Stimulated activated CD4-positive, alpha-beta T cell treated with anti-CD3 and anti-CD28 coated beads, TNF-alpha, amount 100 ng/mL, for 48 hours (primary cell): ENCODE results near the gene LRRK1.

Experiments used
- DNase-seq, 3 donors: peaks; one replicate each; pipeline ENCODE4 v3.0.0-alpha.2; 2020; ENCODE audit warnings: low read depth in 3 of 3

The LRRK1 gene

DNA sequence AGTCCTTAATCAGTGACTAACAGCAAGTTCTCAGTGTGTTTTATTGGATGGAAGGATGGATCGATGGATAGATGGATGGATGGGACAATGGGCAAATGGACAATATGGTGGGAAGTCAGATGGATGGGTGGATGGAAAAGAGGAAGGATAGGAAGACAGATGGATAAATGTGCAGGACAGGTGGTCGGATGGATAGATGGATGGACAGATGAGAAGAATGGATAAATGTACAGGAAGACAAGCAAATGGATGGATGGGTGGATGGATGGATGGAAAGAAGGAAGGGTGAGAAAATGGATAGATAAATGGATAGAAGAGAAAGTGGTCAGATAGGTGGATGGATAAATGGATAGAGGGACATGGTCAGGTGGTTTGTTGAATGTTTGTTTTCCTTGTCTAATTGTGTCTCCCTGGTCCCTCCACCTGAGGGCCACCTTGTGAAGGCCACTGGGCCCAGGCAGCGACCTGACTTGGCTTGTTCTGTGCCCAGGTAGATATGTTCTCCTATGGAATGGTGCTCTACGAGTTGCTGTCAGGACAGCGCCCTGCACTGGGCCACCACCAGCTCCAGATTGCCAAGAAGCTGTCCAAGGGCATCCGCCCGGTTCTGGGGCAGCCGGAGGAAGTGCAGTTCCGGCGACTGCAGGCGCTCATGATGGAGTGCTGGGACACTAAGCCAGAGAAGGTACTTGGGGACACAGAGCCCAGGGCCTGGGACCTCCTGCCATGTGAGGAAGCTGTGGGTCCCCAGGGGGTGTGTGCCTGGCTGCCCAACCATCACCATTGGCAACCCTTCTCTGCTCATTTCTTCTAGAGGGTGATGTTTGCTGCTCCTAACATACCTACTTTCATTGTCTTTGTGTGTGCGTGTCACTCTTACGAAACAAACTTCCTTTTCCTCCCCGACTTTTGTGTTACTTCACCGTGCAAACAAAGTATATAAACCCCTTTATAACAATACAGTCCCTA is 137.5 kb downstream of the LRRK1 start:
- no peak for DNase-seq

DNA sequence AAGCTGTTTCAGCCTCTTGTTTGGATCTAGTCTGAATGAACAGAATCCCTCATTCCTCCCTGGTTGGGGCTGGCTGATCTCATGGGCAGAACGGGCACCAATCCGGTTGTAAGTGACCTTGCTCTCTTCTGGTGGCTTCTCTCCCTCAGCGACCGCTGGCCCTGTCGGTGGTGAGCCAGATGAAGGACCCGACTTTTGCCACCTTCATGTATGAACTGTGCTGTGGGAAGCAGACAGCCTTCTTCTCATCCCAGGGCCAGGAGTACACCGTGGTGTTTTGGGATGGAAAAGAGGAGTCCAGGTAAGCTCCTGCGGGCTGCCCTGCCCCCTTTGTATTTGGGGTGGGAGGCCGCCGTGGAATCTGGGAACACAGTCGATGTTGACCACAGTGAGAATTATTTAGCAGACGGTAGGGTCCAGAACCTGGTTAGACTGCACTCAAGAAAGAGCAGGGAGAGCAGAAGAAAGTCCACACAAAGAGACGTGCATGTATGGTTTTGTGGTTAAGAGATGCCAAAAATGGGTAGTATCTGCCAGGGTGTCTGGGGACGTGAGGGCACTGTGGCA is 138.8 kb downstream of the LRRK1 start:
- DNase-seq, result no peak

DNA sequence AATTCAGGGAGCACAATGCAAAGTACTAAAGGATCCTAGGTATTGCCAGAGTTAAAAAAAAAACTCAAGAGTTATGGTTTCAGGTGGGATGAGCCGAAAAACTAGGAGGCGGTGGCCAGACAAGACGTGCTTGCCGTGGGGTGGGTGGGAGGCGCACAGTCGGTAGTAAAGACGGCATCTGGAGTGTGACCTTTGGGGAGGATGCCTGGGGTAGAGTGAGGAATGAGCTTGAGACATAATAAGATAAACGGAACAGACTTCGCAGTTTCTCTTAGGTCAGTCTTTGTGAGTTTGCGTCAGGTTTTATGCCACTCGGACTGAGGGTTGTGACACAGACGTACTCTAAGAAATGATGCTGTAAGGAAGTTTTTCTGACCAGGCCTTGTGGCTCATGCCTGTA is 139.6 kb downstream of the LRRK1 start:
- DNase-seq, result no peak

DNA sequence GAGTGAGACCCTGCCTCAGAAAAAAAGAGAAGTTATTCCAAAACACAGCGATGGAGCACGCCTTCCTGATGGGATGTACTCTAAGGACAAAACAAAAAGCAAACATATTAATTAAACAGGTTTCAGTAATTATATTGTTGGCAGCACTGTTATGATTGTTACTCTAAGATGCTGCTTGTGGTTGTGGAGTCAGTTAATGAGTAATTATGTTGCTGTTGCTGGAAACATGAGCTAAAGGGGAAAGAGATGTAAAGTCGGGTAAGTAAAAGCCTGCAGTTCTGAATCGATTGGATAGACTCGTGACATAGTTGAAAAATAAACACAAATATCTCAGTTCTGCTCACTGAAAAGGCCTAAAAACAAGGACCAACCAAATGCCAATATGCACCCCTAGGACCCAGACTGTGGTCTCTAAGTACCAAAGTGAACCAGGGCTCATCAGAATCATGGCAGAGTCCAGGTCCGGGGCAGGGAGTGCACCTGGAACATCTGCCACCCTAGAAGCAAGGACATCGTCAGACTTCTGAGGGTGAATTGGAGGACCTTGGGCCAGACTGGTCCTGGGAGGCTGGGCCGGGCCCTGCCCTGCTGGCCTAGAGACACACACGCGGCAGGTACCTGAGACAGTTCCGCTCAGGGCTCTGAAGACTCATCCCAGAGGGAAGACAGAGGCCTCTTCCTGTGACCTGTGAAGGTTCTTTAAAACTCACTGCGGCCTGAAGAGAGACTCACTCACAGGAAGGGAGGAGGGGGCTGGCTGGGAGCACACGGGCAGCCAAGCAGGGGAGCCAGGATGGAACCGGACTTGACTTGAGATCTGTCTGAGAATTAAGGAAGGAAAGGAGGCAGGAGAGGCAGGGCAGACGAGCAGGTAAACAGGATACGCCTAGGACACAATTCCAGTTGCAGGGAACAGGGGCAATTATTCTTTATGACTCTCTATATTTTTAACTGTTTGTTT is 140.5 kb downstream of the LRRK1 start:
- DNase-seq, result no peak

DNA sequence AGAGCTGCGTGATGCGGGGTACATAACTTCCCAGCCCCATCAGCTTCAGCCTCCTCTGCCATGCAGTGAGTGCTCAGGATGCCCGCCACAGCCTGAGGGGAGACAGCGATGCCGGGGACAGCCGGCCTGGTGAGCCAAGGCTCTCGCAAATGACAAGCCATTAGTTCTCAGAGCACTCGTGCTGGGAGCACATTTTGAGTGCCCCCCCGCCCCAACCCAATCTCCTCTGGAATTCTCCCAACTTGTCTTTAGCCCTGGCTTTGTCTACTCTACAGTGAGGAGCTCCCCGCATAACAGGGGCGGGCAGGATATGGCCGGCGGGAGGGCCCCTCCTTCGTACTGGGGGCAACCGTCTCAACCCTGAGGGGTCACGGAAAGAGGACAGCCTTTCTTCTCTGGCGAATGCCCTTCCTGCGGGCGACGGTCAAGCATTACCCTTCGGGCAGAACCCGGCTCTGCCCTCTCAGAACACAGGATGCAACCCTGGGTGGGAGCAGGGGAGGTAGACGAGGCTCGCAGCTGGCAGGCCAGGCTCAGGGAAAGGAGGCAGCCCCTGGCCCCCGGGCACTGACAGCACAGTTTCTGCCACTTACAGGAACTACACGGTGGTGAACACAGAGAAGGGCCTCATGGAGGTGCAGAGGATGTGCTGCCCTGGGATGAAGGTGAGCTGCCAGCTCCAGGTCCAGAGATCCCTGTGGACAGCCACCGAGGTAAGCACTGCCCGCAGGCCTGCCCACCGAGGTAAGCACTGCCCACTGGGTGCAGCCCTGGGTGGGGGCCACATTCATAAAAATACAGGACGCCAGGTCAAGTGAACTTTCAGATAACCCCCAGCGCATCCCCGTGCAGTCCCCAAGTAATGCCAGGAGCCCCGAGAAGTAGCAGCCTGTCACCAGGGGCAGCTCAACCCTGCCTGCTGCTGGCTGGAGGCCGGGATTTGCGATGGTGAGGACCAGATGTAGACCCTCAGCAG is 141.7 kb downstream of the LRRK1 start:
- no peak for DNase-seq

DNA sequence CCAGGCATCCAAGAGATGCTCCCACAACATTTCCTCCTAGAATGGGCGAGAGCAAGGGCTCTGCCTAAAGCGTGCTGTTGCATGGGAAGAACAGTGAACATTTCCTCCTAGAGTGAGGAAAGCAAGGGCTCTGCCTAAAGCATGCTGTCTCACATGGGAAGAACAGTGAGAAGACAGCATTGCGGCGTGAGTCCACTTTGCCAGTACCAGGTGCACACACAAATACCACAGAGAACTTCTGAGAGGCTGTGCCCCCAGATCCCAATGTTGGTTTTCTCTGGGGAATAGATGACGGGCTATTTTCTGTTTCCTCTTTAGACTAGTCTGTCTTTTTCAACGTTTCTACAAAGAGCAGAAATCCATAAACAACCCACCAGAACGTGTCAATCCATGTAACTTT is 142.9 kb downstream of the LRRK1 start:
- no peak for DNase-seq

DNA sequence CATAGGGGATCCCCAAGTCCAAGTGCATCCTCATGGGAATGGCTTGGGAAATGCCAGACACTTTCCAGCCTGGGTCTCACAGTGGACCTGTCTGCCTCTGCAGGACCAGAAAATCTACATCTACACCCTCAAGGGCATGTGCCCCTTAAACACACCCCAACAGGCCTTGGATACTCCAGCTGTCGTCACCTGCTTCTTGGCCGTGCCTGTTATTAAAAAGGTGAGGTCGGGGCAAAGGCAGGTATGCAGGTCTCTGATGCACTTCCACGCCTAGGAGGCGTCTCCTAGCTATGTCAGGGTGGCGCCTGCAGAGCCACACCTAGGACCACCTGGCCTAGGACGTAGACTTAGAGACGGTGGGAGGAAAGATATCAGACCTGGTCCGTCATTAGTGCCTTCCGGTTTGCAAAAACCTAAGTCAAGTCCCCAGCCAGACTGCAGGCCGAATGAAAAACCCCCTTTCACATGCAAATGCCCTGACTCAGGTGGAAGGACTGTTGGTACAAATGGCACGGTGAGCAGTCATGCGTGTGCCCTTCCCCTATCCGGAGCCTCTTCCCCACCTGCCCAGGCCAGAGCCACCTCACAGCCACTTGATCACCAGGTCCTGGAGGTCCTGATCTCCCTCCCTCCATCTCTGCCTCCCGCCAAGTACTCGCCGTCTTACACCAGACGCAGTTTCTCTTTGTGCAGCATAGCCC is 143.5 kb downstream of the LRRK1 start:
- no peak for DNase-seq

DNA sequence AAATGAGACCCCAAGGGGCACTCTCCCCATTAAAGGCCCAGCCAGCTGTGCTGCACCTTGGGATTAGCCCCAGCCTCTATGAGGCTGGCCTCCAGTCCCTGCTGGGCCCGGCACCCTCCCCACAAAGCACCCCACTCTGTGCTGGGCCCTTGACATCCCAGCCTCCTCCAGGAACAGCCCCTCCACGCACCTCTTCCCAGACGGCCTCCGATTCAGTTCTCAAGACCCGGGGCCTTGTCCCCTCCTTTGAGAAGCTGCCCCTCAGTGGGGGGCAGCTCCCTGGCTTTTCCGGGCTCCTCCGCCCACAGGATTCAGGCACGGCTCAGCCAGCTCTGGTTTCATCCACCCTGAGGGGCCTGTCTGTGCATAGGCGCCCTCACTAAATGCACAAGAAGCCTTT is 144.1 kb downstream of the LRRK1 start:
- no peak for DNase-seq

DNA sequence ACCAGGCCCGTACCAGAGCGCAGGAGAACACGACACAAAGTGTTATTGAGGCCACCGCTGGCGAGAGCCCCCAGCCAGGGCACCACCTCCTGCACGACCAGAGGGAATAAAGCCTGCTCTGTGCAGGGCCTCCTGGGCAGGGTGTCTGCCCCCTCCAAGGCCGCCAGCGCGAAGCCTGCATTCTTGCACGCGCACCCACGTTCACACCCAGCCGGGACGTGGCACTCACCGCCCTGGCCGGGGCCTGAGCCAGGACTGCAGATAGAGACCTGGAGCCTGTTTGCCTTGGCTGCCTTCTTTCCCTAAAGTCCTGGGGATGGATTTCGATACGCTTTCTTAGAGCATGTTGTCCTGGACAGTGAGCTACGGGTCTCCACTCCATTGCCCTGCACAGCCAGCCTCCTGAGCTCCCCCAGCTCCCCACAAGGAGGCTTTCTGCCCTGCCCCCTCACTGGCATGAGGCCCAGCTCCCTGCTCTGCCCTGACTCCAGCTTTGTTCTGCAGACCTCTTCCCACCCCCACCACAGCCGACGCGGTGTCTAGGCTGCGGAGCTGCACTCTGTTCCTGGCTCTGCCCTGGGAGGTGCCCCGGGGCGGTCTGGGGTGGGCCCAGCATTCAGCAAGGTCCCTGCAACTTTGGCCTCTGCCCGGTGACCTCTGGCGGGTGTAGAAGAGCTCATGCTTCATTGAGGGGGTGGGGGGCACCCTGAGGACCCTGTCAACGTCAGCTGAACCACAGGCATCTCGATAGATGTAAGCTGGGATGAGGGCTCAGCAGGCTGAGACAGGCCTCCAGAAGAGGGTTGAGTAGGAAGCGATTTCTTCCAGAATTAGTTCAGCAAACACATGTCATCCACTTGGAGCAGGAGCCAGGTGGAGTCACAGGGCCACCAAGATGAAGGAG is 145.0 kb downstream of the LRRK1 start:
- DNase-seq, result no peak

DNA sequence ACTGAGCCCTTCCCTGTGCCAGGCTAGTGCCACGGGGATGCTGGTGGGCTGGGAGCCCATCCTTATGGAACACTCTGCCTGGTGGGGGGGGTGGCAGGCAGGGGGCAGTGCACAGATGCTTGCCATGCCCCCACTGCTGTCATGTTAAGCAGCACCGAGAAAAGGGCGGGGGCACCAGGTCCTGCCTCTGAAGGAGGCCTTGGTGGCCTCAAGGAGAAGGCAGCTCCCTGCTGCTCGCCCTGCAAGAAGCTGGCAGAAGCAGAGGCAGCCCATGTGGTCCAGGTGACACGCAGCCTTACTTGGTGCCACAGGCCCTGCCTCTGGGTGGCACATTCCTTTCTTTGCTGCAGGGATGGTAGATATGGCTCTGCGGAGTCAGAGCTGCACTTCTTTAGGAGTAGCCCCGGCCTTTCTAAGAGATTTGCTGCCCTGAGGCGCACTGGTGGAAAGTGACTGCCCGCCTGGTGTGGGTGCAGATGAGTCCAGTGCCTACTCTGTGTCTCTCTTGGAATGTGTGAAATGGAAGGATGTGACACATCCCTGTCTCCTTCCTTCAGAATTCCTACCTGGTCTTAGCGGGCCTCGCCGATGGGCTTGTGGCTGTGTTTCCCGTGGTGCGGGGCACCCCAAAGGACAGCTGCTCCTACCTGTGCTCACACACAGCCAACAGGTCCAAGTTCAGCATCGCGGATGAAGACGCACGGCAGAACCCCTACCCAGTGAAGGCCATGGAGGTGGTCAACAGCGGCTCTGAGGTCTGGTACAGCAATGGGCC is 145.8 kb downstream of the LRRK1 start:
- DNase-seq, result no peak

DNA sequence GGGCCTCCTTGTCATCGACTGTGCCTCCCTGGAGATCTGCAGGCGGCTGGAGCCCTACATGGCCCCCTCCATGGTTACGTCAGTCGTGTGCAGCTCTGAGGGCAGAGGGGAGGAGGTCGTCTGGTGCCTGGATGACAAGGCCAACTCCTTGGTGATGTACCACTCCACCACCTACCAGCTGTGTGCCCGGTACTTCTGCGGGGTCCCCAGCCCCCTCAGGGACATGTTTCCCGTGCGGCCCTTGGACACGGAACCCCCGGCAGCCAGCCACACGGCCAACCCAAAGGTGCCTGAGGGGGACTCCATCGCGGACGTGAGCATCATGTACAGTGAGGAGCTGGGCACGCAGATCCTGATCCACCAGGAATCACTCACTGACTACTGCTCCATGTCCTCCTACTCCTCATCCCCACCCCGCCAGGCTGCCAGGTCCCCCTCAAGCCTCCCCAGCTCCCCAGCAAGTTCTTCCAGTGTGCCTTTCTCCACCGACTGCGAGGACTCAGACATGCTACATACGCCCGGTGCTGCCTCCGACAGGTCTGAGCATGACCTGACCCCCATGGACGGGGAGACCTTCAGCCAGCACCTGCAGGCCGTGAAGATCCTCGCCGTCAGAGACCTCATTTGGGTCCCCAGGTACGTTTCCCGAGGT is 146.5 kb downstream of the LRRK1 start:
- no peak for DNase-seq

DNA sequence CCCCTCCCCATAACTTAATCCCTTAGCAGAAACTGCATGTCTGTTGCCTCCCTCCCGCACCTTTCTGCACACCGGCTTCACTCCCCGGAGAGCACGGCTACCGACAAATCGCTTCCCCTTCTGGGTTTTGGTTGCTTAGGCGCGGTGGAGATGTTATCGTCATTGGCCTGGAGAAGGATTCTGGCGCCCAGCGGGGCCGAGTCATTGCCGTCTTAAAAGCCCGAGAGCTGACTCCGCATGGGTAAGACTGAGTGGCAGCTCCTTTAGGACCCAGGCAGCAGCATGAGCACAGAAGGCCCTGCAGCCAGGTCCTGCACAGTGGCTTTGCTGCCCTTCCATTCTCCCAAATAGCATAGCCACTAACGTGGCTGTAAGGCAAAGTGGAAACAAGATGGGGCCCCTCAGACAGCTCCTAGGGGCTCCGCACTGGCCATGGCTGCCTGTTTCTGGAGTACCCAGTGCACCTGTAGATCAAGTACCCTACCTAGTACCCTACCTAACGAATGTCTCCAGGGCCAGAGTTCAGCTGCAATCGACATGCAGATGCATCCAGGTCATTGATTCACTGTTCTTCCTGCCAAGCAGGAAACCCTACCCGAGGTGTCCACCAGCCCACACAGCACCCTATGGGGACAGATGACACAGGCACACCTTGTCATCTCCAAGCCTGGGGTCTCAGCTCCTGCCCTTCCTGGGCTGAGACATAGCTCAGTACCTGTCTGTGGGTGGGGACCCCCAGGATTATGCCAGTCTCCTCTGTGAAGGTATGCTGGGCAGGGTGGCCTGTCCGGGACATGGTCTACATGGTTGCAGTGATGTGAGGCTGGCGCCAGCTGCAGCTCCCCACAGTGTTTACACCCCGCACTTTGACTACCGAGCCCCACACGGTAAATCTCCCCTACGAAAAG is 147.6 kb downstream of the LRRK1 start:
- no peak for DNase-seq

DNA sequence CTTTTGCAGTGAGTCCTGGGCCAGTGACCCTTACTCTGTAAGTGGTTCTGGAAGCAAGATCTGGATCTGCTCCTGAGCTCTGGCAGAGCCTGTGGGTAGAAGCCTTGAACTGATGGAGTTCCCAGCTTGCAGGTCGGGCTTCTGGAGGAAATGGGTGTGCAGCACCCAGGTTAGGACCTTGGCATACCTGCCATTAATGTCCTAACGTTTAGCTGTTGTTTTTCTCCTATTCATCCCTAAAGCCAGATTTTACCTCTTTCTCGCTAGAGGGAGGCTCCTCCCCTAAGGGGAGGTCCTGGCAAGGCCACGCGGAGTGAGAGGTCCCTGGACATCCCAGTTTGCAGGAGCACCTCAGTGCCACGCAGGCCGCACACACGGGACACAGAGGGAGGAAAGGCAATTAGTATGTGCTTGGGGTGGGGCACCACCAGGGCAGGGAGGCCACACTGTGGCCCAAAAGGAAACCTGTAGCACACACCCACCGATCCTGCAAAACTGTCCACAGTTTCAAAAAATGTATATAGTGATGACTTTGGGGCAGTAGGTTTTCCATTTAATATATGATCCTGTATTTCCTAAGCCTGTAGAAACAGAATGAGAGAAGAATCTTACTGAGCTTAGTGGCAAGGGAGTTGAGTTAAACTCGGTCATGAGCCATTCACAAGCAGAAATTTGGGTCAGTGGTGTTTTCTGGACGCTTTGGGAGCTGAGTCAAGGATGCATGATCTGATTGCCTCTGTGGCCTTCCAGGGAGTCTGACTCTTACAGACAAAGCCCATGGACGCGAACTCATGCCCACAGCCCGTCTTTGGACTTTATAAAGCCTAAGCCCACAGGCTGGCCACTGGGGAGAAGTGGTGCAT is 148.7 kb downstream of the LRRK1 start:
- no peak for DNase-seq

DNA sequence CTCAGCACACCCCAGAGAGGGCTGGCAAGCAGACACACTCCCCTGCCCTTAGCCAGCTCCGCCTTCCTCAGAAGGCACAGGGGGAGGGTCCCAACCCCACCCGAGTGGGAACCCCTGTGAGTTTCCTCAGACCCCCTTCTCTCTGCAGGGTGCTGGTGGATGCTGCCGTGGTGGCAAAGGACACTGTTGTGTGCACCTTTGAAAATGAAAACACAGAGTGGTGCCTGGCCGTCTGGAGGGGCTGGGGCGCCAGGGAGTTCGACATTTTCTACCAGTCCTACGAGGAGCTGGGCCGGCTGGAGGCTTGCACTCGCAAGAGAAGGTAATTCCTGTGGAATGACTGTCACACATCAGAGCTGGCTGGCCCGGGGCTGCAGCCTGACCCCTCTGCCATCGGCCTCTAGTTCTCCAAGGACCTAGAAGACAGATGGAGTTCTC is 149.4 kb downstream of the LRRK1 start:
- no peak for DNase-seq

DNA sequence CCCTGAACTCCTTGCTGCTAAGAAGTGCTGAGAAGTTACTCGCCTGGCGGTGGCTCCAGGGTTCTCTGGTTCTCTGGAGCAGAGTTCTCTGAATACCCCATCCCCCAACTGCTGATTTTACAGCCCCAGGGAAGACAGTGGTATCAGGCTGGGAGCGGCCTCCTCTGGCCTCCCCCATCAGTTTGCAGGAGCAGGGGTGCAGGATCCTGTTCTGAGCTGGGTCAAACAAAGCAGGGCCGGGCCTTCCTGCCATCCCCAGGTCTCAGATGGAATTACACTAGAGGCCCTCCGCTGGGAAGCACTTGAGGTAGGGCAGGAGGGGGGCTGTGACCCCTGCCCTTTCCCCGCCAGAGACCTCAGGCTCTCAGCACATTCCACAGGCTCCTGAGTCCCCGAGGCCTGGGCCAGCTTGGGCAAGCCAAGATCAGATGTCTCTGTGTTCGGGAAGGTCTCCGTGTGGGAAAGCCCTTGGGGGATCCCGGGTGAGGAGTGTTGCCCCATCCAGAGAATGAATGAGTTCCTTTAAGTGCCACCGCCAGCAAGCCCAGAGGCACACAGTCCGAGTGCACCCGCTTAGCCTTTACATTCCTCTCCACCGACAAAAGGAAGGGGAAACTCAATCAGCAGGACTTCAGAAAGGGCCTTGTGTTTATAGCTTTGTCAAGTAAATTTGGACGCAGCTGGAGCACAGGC is 149.9 kb downstream of the LRRK1 start:
- no peak for DNase-seq
